ENCODE results near the gene MUS81.

The MUS81 gene

GRCh38 chr11:65903715-65904114 is 43.5 kb downstream of the MUS81 start:
- Histone ChIP-seq H3K27ac (ENCODE audit: insufficient read depth, low read depth, low read length, poor library complexity, severe bottlenecking) (no peak overlapping the region), H3K27me3 (ENCODE audit: control insufficient read depth, insufficient read depth, low read length, poor library complexity, severe bottlenecking) (peaks cover 58% of the 10 kb centered on the region)
- 78 to 80% methylated on average over 8 of the region's 8 CpGs for WGBS, 2 experiments

GRCh38 chr11:65906602-65907001 is 46.4 kb downstream of the MUS81 start:
- H3K4me3 ChIP-seq (ENCODE audit: insufficient read depth, low read depth, low read length), result no peak overlapping the region
- no peaks in the 10 kb centered on the region for H3K36me3 ChIP-seq (ENCODE audit: control insufficient read depth, insufficient read depth, low read length)
- H3K27ac ChIP-seq (ENCODE audit: insufficient read depth, low read depth, low read length, poor library complexity, severe bottlenecking), result no peak overlapping the region
- no peaks in the 10 kb centered on the region for H3K9me3 ChIP-seq (ENCODE audit: control insufficient read depth, low read length)
- peaks cover 33% of the 10 kb centered on the region for H3K27me3 ChIP-seq (ENCODE audit: control insufficient read depth, insufficient read depth, low read length, poor library complexity, severe bottlenecking)
- 83 to 94% methylated on average over 5 of the region's 5 CpGs for WGBS, 2 experiments
- no peaks in the 10 kb centered on the region for H3K4me1 ChIP-seq (ENCODE audit: control insufficient read depth, insufficient read depth, low read length)

More at GRCh38 chr11:65903715-65904114, 43.5 kb downstream of the MUS81 start:
- peaks cover 5% of the 10 kb centered on the region for H3K4me1 ChIP-seq (ENCODE audit: control insufficient read depth, insufficient read depth, low read length)
- H3K9me3 ChIP-seq (ENCODE audit: control insufficient read depth, low read length), result no peaks in the 10 kb centered on the region
- no peaks in the 10 kb centered on the region for H3K36me3 ChIP-seq (ENCODE audit: control insufficient read depth, insufficient read depth, low read length)
- H3K4me3 ChIP-seq (ENCODE audit: insufficient read depth, low read depth, low read length), result no peak overlapping the region

- Histone ChIP-seq H3K4me3 (ENCODE audit: insufficient read depth, low read depth, low read length) (no peak overlapping the region), H3K27ac (ENCODE audit: insufficient read depth, low read depth, low read length, poor library complexity, severe bottlenecking) (no peak overlapping the region), H3K27me3 (ENCODE audit: control insufficient read depth, insufficient read depth, low read length, poor library complexity, severe bottlenecking) (peaks cover 20% of the 10 kb centered on the region), H3K4me1 (ENCODE audit: control insufficient read depth, insufficient read depth, low read length) (no peaks in the 10 kb centered on the region), H3K36me3 (ENCODE audit: control insufficient read depth, insufficient read depth, low read length) (no peaks in the 10 kb centered on the region), H3K9me3 (ENCODE audit: control insufficient read depth, low read length) (no peaks in the 10 kb centered on the region)
- 86 to 91% methylated on average over 6 of the region's 6 CpGs for WGBS, 2 experiments
These were observed 47.6 kb downstream of the MUS81 start for GRCh38 chr11:65907878-65908277.

DNA sequence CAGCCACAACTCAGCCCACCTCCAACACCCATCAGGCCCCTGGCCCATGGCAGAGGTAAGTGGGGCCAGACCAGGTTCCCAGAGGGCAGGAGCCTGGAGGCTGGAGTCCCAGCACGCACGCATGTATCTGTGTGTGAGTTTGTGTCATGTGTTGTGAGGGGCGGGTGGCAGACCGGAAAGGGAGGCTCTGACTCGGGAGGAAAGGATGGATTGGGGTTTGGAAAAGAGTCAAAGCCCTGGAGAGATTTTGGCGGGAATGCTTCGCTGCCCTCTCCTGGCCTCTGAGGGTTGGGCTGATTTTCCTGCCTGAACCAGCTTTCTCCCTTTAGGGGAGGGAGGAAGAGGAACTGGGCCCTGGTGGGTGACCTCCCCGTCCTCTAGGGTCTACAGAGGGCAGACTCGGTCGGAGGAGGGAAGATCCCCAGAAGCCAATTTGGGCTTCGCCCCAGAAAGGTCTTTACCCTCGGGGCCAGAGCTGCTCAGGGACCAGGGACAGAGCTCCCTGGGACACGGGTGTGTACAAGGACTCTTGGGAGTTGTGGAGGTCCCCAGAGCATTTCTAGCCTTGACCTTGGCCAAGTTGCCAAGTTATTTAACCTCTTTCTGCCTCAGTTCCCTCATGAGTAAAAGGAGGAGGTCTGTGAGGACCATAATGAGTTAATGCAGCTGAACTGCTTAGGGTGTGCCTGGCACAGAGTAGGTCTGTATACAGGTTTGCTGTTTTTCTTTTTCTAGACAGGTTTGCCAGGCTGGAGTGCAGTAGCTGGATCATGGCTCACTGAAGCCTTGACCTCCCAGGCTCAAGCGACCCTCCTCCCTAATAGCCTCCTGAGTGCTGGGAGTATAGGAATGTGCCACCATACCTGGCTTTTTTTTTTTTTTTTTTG is 51.7 kb downstream of the MUS81 start:
- Histone ChIP-seq H3K27ac (ENCODE audit: insufficient read depth, low read depth, low read length, poor library complexity, severe bottlenecking) (no peak overlapping the region), H3K4me1 (ENCODE audit: control insufficient read depth, insufficient read depth, low read length) (no peaks in the 10 kb centered on the region), H3K36me3 (ENCODE audit: control insufficient read depth, insufficient read depth, low read length) (no peaks in the 10 kb centered on the region), H3K9me3 (ENCODE audit: control insufficient read depth, low read length) (no peaks in the 10 kb centered on the region), H3K27me3 (ENCODE audit: control insufficient read depth, insufficient read depth, low read length, poor library complexity, severe bottlenecking) (peaks cover 10% of the 10 kb centered on the region), H3K4me3 (ENCODE audit: insufficient read depth, low read depth, low read length) (no peak overlapping the region)
- 43% methylated on average over 14 of the region's 14 CpGs for WGBS, 2 experiments

GRCh38 chr11:65912845-65913244 is 52.6 kb downstream of the MUS81 start:
- Histone ChIP-seq H3K27me3 (ENCODE audit: control insufficient read depth, insufficient read depth, low read length, poor library complexity, severe bottlenecking) (peaks cover 4% of the 10 kb centered on the region), H3K4me3 (ENCODE audit: insufficient read depth, low read depth, low read length) (no peak overlapping the region), H3K27ac (ENCODE audit: insufficient read depth, low read depth, low read length, poor library complexity, severe bottlenecking) (no peak overlapping the region), H3K4me1 (ENCODE audit: control insufficient read depth, insufficient read depth, low read length) (no peaks in the 10 kb centered on the region), H3K9me3 (ENCODE audit: control insufficient read depth, low read length) (no peaks in the 10 kb centered on the region), H3K36me3 (ENCODE audit: control insufficient read depth, insufficient read depth, low read length) (no peaks in the 10 kb centered on the region)
- 86 to 91% methylated on average over 4 of the region's 4 CpGs for WGBS, 2 experiments

- no peaks in the 10 kb centered on the region for H3K9me3 ChIP-seq (ENCODE audit: control insufficient read depth, low read length)
- no peaks in the 10 kb centered on the region for H3K4me1 ChIP-seq (ENCODE audit: control insufficient read depth, insufficient read depth, low read length)
- H3K27me3 ChIP-seq (ENCODE audit: control insufficient read depth, insufficient read depth, low read length, poor library complexity, severe bottlenecking), result no peaks in the 10 kb centered on the region
- no peaks in the 10 kb centered on the region for H3K36me3 ChIP-seq (ENCODE audit: control insufficient read depth, insufficient read depth, low read length)
- 76 to 81% methylated on average over 10 of the region's 10 CpGs for WGBS, 2 experiments
- H3K27ac ChIP-seq (ENCODE audit: insufficient read depth, low read depth, low read length, poor library complexity, severe bottlenecking), result peak overlapping the region; percentile 16
- no peak overlapping the region for H3K4me3 ChIP-seq (ENCODE audit: insufficient read depth, low read depth, low read length)
These were observed 55.0 kb downstream of the MUS81 start for GRCh38 chr11:65915101-65915820.

GRCh38 chr11:65915821-65916251 is 55.6 kb downstream of the MUS81 start:
- Histone ChIP-seq H3K27ac (ENCODE audit: insufficient read depth, low read depth, low read length, poor library complexity, severe bottlenecking) (no peak overlapping the region), H3K4me1 (ENCODE audit: control insufficient read depth, insufficient read depth, low read length) (no peaks in the 10 kb centered on the region), H3K27me3 (ENCODE audit: control insufficient read depth, insufficient read depth, low read length, poor library complexity, severe bottlenecking) (no peaks in the 10 kb centered on the region), H3K4me3 (ENCODE audit: insufficient read depth, low read depth, low read length) (no peak overlapping the region), H3K36me3 (ENCODE audit: control insufficient read depth, insufficient read depth, low read length) (no peaks in the 10 kb centered on the region), H3K9me3 (ENCODE audit: control insufficient read depth, low read length) (no peaks in the 10 kb centered on the region)
- 62 to 67% methylated on average over 13 of the region's 13 CpGs for WGBS, 2 experiments

Data from ectodermal cell (in vitro differentiated cells).